NT2/D1 (cell line): ENCODE results near the gene TSPAN9.

Experiments used
- DNase-seq: peaks from one replicate; pipeline ENCODE4 v3.0.0-alpha.2; 2011; ENCODE audit warnings: low read depth, low spot score
- H3K27me3 ChIP-seq: 2 replicates; pipeline ENCODE4 v1.6.0; 2011; ENCODE audit warnings: mild to moderate bottlenecking; ENCODE audit not compliant: insufficient read length, insufficient read depth
- H3K36me3 ChIP-seq: 2 replicates; pipeline ENCODE4 v1.6.1; 2011; ENCODE audit warnings: mild to moderate bottlenecking, low read length, mixed read lengths; ENCODE audit not compliant: insufficient read depth, insufficient read length
- H3K4me1 ChIP-seq: 2 replicates; pipeline ENCODE4 v1.5.1; 2011; ENCODE audit not compliant: insufficient read depth, insufficient read length
- H3K4me3 ChIP-seq: 2 replicates; pipeline ENCODE4 v1.5.1; 2011; ENCODE audit warnings: low read depth; ENCODE audit not compliant: insufficient read length
- H3K9ac ChIP-seq: 2 replicates; pipeline ENCODE4 v1.6.0; 2011; ENCODE audit warnings: low read depth; ENCODE audit not compliant: insufficient read length
- H3K9me3 ChIP-seq: 2 replicates; pipeline ENCODE4 v1.5.1; 2011; ENCODE audit warnings: mild to moderate bottlenecking, low read length; ENCODE audit not compliant: insufficient read depth
- SUZ12 ChIP-seq: IDR thresholded peaks from 2 replicates; pipeline ENCODE4 v1.6.1; 2011; ENCODE audit not compliant: insufficient read length, insufficient read depth; ENCODE audit errors: extremely low read depth
- YY1 ChIP-seq: IDR thresholded peaks from 2 replicates; pipeline ENCODE4 v1.6.1; 2011; ENCODE audit not compliant: insufficient read length, insufficient read depth
- ZNF274 ChIP-seq: IDR thresholded peaks from 2 replicates; pipeline ENCODE4 v1.6.1; 2011; ENCODE audit warnings: mild to moderate bottlenecking, low read depth, low read length

Gene TSPAN9

DNA sequence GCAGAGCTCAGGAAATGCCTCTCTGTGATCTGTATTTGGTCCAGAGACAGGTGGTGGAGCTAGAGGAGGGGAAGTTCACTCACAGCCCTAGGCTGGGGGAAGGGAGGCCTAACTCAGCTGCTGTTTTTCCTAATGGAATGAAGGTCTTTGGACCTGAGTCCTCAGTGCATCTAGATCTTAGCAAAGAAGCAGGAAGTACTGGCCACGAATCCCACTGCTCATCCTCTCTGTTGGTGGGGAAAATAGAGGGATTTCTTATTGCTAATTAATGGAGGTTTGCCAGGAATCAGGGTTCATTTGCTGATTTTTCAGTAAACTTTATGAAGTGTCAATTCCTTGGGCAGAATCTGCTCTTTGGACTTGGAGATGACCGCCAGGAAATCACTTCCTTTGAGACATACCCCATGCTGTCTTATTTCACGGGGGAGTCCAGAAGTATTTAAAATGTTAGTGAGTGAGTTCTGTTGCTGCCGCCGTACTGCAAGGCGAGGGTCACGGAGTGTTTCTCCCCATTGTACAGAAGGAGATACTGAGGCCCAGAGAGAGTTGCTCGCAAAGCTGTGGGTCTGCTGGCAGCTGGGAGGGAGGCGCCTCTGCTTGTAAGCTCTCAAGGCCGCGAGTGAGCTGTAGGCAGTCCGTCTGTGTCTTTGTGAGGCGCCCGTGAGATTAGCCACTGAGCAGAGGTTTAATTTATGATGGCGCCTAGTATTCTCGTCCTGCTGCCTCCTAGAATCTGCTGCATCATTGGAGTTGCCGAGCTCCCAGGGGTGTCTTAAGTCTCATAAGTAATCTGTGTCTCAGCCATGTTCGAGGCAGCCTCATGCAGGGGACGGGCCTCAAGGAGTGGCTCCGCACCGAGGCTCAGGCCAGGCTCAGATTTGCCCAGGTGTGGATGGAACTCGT, 88.2 kb downstream of the TSPAN9 start:
- Histone ChIP-seq H3K36me3 (no peaks in the 10 kb centered on the region), H3K9ac (no peak overlapping the region), H3K4me1 (peaks cover 21% of the 10 kb centered on the region), H3K9me3 (peaks cover 21% of the 10 kb centered on the region), H3K27me3 (no peaks in the 10 kb centered on the region), H3K4me3 (no peak overlapping the region)
- DNase-seq: peak; percentile 84
- TF ChIP-seq SUZ12 (no peak), YY1 (no peak), ZNF274 (no peak)

DNA sequence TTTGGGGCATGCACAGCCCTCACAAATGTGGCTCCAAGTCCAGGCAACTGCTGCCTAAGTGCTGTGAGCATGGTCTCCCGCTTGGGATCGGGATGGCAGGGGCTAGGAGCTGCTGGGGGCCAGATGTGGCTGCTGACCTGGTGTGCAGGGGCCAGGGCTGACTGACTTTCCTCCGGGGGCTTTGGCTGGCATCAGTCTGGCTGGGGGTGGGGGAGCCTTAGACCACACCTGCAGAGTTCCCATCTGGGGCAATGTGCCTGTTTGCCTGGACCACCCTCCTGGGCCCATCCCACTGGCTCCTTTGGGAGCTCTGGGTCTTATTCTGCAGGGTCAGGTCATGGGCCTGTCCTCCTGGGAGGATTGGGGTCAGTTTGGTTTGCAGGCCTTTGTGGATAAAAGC, 90.5 kb downstream of the TSPAN9 start:
- Histone ChIP-seq H3K9me3 (no peaks in the 10 kb centered on the region), H3K36me3 (no peaks in the 10 kb centered on the region), H3K4me3 (no peak overlapping the region), H3K9ac (no peak overlapping the region), H3K4me1 (peaks cover 32% of the 10 kb centered on the region), H3K27me3 (no peaks in the 10 kb centered on the region)
- DNase-seq: no peak
- no peak for TF ChIP-seq ZNF274
- TF ChIP-seq YY1: no peak
- TF ChIP-seq SUZ12: no peak

DNA sequence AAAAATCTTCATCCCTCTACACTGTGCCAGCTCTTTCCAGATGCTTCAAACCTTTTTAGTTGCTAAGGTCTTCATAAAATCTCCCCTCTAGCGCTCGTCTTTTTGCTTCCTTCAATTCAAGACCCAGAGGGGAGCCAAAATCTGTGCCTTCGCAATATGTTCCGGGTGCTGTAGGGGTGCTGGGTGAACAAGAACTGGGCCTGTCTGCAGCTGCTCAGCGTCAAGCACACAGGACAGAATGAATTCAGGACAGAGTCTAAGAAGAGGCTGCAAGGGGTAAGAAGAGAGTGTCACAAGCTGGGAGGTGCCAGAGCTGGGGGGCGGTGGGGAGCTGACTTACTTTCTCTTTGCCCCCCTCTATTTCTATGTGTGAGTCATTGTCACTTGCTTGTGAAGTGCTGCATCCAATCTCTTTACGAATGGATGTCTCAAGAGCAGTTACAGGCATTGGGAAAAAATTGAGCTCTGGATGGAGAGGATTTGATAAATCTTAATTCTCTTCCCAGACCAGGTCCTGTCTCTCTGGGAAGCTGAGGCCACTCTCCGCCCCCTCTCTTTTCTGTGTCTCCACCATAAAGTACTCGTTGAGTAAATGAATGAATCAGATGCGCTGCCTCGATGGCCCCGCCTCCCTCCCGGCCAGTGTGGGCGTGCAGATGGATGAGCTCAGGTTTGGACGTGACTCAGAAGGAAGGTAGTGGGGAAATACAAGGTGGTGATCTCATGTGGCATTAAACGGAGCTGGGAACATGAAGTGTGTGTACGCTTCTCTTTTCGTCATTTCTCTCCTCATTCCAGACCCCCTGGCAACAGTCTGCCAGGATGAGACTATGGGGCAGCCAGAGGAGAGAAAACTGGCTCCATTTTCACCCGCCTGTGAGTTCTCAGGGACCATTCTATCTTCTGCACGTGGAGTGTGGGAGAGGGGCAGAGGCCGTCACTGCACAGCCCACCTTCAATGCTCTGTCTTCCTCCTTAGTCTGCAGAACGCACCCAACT, 91.3 kb downstream of the TSPAN9 start:
- H3K9me3 ChIP-seq: no peaks in the 10 kb centered on the region
- no peak overlapping the region for H3K4me3 ChIP-seq
- H3K27me3 ChIP-seq: no peaks in the 10 kb centered on the region
- H3K36me3 ChIP-seq: peaks cover 6% of the 10 kb centered on the region
- no peak for DNase-seq
- TF ChIP-seq ZNF274 (no peak), YY1 (no peak), SUZ12 (no peak)
- no peak overlapping the region for H3K9ac ChIP-seq
- peaks cover 38% of the 10 kb centered on the region for H3K4me1 ChIP-seq

DNA sequence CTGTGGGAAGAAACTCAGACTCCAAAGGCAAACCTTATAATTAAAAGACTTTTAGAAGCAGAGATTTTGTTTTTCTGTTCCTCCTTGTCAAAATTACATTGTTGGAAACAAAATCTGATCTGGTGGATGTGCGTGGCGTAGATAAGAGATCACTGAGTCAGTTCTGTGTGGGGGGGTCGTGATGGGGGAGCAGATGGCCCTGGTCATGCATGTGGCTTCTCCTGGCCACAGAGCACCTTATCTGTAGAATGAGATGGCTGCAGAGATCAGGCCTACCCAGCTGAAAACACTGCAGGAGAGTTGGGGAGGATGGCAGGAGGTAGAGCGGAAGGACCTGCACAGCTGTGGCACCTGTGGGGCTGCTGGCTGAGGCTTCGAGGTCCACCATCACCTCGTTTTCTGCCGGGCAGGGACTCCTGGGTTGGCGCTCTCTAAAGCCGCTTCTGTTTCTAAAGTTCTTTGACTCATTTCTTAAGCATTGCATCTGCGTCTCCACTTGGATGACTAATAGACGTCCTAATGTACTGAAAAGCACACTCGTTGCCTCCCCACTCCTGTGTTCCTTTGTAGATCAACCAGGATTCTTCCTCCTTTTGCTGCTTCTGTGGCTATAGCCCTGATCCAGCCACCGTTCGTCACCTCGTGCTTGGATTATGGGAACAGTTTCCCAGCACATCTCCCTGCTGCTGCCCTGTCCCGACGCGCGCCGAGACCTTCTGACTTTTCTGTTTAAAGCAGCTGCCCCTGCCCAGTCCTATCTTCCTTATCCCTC, 93.4 kb downstream of the TSPAN9 start:
- H3K4me3 ChIP-seq: no peak overlapping the region
- no peak overlapping the region for H3K9ac ChIP-seq
- TF ChIP-seq YY1 (no peak), SUZ12 (no peak), ZNF274 (no peak)
- no peak for DNase-seq
- H3K9me3 ChIP-seq: no peaks in the 10 kb centered on the region
- peaks cover 33% of the 10 kb centered on the region for H3K4me1 ChIP-seq
- H3K36me3 ChIP-seq: peaks cover 6% of the 10 kb centered on the region
- H3K27me3 ChIP-seq: no peaks in the 10 kb centered on the region

DNA sequence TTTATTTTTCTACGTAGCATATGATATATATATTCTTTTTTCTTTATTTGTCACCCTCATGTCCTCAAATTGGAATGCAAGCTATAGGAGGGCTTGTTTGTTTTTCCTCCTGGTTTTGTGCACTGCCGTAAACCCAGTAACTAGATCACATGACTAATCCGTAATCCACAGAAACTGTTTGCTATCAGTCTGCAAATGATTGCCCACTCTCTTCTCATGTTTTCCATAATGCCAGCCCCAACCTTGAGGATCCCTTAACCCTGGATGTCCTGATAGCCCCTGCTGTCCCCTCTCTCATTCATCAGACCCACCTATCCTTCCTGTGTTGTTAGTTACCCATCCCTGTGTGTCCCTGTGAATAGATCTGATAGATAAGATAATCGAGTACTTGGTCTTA, 94.0 kb downstream of the TSPAN9 start:
- Histone ChIP-seq H3K4me1 (peaks cover 31% of the 10 kb centered on the region), H3K4me3 (no peak overlapping the region), H3K27me3 (no peaks in the 10 kb centered on the region), H3K9me3 (no peaks in the 10 kb centered on the region), H3K9ac (no peak overlapping the region), H3K36me3 (peaks cover 6% of the 10 kb centered on the region)
- TF ChIP-seq ZNF274 (no peak), SUZ12 (no peak), YY1 (no peak)
- no peak for DNase-seq

GRCh38 chr12:3172124-3173007, 95.2 kb downstream of the TSPAN9 start:
- Histone ChIP-seq H3K4me3 (no peak overlapping the region), H3K27me3 (no peaks in the 10 kb centered on the region), H3K9ac (no peak overlapping the region), H3K36me3 (peaks cover 6% of the 10 kb centered on the region), H3K9me3 (no peaks in the 10 kb centered on the region), H3K4me1 (peaks cover 31% of the 10 kb centered on the region)
- no peak for DNase-seq
- TF ChIP-seq YY1 (no peak), SUZ12 (no peak), ZNF274 (no peak)
